Mucosa of gallbladder (tissue), 1 donor: ENCODE data around the gene PSMD6. TPM values are rescaled to one million over a fixed set of nuclear protein-coding genes. Genes with fewer than 3 reads are reported as not detected.

ENCODE experiments used
- DNase-seq: peaks from one replicate; pipeline ENCODE4 v3.0.0-alpha.2; 2020; ENCODE audit warnings: low spot score
- total RNA-seq: library from RNA; stranded (reverse); gene quantifications from one replicate; pipeline ENCODE4 v1.2.1, GENCODE V29; 2021
- donor health status: DM: no; HTN: no; CAD: no.

The PSMD6 gene
- total RNA-seq, 1 donor from 2014 or later: 53.5 TPM

DNA sequence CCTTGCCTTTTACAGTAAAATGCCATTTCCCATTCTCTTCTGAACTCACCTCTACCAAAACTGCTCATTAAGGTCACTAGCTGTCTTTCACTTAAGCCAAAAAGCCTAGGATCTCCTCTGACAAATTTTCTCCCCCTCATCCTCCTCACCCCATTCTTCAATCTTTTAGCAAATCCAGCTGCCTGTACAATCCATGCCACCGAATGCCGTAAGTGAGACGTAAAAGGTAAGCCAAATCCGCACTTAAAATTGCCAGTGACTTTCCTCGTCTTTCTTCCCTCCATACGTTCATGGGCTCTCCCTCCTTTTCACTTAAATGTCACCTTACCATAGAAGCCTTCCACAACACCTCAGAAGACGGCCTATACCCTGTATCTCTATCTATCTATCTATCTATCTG lies 13.8 kb downstream of the PSMD6 start:
- DNase-seq: no peak

DNA sequence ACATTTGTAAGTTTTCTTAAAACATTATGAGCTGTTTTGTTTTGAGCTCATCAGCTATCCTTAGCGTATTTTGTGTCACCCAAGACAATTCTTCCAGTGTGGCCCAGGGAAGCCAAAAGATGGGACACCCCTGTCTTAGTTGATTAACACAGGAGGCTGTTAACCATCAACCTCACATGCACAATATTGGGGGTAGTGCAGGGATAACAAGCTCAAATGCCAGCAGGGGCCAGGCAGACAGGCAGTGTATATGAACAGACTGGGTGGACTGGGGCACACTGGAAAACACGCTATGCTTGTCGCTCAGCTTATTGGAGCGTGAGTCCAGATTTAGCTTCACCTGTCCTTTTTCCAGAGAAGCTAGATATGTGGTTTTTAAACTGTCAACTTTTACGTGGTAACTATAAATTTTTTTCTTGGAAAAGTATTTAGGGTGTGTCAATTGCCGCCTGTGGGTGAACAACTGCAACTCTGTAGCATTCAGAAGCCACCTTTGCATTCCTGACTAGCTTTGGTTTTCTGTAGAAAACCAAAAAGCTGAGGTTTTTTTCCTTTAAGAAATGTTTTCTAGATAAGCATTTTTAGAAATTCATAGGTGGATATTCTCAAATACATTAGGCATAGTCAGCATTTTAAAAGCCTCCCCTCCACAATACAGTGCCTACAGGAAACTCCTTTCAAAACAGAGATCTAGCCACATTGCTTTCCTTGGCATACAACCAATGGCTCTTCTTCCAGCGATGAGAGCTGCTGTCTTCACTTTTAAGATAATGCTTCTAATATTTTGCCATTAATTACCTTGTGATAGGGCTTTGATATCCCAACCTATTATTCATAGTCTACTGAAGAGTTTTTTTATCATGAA lies 14.6 kb downstream of the PSMD6 start:
- DNase-seq: no peak

DNA sequence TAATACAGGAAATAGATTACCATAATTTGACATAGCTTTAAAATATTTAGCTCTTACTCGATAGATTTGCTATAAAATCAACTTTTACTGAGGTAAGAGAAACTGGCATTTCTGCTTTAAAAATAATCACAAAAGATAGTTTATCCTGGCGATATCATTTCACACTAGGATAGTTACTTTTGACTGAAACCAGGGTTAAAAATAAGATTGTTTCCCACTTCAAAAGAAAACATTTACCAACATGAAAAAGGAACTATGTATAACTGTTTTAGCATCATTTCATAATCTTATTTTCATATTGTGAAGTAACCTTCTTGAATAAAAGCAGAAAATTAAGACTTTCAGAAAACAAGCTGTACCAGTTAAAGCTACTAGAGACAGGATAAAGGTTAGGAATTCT lies 15.3 kb downstream of the PSMD6 start:
- DNase-seq: no peak

DNA sequence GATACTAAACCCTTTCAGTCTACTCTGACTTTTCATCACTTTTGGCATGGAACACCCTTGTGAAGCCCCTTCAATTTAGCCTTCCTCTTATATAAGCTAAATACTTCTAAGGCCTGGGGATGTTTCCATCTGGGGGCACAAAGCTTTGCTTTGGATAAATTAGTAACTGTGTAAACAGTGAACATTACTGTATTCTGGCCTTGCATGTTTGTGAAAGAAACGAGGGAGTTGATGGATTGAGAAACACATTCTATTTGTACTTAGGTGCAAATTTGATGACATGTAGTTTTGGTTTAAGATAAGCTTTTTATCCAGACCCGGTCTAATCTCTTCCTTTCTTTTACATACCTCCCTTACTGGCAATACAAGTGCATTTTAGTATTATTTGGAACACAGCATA lies 19.7 kb downstream of the PSMD6 start:
- DNase-seq: no peak

DNA sequence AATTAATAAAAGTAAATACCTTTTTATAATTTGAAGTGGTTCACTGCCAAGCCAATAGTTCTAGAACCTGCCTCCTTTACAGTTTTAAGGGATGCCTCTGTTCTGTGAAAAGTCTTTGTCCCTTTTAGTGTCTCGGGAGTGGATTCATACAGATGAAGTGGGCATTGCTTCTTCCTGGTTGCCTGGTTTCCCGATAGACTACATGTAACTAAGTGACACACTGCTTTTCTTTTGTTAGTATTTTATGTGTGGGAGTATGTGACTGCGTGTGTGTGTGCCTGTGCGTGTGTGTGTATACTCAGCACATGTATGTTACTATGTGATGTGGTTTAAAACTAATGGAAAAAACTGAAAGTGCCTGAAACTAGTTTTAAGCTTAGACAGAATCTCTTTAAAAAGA lies 21.1 kb downstream of the PSMD6 start:
- DNase-seq: no peak

DNA sequence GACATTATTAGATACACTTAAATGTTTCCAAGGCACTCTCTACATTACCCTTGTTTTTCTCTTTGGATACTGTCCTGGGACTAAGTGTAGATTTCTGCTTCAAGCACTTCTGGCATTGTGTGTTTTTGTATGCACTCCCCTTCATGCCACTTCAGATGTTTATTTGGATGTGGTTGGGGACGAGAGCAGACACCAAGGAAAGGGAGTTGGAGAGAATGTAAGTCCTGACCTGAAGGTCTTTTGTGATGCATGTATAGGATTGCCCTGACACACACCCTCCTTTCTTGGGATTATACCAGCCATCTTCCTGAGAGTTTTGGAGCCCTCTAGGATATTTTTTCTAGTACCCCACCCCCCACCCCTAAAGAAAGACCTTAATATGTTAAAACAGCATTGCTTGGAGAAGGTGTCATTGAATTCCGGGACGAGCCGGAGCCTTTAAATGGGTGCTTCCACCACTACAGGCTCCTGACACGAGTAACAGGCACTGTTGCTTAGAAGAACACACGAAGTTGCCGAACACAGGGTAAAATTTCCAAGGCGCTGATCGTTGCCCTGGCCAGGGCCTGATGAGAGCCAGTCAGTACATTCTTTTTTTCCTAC lies 22.7 kb downstream of the PSMD6 start:
- DNase-seq: no peak

DNA sequence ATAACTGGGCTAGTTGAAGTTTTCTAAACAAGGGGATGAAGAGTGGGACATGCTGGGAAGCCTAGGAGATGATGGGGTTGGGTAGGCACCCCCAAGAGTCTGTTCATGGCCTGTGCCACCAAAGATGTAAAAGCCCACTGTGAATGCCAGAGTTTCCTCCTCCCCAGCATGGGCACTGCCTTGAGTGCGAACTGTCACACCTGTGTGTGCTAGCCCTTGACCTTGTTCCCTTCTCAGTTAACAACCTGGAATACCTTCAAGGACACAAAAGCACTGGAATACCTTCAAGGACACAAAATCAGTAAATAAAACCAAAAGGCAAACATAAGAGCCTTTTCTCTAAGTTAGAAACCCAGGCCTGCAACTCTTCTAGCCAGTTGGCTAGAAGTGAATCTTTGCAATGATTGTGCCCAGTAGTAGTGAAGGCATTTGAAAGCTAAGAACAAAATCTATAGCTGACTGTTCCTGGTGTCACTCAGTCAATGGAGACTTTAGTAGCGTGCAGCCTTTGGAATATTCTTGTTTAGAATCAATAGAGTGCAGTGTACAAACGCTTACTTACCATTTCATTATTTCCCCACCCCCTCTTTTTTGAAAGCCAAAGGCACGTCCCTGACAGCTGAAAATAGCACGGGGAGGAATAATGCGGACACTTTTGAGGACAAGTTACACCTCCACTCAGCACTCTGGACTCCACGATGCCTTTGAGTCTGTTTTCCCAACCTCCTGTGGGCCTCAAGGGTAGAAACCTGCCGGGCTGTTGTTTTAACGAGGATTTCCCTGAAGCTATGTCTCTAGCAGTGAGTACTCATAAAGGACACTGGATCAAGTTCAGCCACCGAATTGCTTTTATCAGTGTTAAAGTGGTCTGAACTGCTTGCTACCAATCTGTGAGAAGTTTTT lies 24.2 kb downstream of the PSMD6 start:
- no peak for DNase-seq

DNA sequence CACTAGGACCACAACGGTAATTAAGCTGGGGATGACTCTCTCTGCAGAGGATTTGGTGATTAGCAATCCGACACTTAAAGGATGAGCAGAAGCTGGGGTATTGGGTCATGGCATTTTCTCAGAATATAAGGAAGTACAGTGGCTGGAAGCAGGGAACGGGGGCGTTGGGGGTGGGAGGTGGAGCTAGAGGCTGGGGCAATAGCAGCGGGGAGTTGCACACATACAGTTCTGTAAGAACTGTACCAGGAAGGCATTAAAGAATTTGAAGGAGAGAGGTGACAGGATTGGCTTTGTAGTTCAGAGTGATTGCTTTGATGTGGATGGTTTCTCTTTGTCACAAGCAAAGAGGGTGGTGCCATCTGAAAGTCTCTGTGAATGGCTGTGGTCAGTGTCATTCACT lies 28.2 kb downstream of the PSMD6 start:
- DNase-seq: no peak

DNA sequence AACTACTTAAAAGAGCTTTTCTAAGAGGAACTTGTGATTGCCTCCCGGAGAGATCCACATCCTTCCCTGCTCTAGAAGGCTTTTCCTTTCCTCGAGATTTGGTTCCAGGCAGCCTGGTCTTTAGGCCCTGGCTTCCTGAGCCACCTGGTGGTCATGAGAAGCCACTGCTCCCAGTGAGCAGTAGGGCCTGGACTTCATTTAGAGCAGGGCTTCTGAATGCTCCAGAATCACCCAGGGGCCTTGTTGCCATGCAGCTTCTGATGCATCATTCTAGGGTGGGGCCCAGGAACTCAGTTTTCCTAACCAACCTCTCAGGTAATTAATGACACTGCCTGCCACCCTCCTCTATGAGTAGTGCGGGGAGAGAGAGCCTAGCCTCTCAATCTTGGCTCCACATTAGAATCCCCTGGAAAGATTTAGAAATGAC lies 29.6 kb downstream of the PSMD6 start:
- DNase-seq: peak; percentile 68

DNA sequence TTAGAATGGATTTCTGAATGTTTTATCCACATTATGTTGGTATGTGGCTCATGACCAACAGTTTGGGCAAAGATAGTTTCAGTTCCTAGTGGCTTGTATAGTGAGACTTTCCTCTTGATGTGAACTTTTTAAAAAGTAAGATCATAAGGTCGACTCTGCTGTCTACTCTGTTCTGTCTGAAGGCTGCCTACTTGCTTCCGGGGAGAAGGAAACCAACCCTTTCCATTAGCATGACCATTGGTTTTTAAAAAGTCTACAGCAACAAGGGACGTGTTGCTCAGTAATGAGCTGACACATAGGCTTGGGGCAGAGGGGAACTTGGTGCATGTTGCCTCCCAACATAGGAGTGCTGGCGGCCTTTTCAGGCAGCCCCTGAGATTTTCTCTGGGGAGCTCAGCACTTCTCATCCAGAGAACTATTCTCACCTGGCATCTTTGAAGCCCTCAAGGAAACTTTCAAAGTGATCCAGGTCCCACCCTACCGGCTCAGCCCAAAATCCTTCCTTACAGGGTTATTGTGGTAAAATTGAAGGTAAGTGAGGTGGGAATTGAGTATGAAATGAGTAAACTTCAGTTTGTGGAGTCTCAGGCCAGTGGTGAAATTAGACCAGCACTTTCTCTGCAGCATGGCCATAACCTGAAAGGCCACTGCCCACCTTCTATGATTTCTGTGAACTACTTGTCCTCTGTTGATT lies 30.6 kb downstream of the PSMD6 start:
- no peak for DNase-seq

DNA sequence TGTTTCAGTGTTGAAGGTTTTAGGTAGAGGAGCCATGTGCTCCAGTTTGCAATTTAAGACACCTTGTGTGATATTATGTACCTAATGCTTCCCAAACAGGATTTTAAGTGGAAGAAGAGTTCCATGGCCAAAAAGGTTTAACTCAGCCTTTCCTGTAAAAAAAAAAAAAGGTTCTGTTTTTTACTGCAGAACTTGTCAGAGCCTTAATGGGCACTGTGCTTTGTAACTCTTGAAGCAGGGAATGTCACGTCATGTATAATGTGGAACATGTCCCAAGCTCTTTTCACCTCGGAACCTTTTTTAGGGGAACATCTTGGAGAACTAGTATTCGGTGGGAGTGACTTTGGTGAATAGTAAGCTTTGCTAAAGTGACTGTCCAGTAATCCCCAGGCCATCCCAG lies 31.6 kb downstream of the PSMD6 start:
- no peak for DNase-seq

DNA sequence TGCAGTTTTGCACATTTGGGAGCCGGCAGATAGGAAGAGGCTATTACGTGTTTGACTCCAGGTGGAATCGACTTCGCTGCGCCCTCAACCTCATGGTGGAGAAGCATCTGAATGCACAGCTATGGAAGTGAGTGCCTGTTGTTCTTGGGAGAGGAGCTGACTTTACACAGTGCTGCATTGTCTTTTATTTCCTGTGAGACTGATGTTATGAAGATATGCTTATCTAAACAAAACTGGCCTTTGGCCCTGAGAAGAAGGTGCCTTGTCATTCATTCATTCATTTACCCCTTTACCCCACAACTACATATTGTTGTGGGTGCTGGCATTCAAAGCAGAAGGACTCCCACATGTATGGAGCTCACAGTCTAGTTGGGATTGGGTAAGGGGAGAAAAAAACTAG lies 32.6 kb downstream of the PSMD6 start:
- no peak for DNase-seq

DNA sequence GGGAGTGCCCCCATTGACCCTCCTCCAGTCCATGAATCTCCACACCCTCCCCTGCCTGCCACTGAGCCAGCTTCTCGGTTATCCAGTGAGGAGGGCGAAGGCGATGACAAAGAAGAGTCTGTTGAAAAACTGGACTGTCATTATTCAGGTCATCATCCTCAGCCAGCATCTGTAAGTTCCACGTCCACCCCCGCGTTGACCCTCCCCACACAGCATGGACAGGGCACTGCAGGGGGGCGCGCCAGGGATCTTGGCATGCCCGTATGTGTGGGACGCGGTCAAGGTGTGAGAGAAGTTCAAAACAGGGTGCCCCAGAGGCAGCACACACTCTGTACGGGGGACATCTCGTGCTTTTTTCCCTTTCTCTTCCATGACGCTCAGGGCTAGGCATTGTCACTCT lies 33.1 kb downstream of the PSMD6 start:
- no peak for DNase-seq

DNA sequence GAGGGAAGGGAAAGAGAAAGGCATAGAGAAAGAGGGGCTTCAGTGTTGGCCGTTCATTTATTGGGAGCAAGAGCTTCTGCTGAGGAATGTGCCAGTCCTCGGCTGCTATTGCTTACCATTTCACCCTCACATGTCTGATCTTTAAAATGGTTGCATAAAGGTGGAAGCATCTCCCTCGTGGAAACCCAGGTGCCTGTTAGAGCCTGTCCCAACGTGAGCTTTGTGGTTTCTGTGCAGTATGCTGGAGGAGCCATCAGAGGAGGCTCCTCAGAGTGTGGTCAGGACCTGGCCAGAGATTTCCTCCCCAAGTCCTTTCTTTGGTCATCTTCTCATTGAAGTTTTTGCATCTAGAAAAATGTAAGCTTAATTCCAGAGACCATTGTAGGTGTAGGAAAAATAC lies 34.4 kb downstream of the PSMD6 start:
- DNase-seq: no peak

DNA sequence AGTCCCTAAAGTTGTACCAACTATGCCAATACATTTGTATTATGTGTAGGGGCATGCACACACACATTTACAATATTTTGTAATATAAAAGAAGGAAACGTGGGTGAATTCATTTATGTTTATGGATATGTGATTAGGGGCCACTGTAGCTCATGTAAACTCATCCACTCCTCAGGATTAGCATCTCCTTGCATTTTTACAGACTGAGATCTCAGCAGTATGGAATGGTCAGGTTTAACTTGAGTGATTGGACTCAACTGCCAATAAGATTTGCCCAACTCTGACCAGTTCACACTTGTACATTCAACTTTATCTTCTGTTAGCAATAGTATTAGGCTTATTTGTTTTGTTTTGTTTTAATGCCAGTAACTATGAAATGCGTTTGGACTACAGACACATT lies 36.5 kb downstream of the PSMD6 start:
- no peak for DNase-seq

DNA sequence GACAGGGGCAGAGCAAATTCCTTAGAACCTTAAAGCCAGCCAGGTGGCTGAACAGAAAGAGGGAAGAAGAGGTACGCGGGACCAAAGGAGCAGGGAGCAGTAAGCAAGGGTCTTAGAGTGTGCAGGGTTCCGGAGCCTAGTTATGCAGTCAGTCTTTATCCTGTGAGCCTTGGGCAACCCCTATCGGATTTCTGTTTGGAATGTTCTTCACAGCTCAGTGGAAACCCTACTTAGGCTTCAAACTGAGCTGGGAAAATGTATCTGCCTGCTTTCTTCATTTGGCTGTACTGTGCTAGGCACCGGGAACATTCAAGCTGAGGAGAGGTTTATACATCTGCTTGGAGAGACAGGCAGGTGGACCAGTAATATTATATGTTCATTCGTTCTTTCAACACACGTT lies 37.1 kb downstream of the PSMD6 start:
- no peak for DNase-seq

DNA sequence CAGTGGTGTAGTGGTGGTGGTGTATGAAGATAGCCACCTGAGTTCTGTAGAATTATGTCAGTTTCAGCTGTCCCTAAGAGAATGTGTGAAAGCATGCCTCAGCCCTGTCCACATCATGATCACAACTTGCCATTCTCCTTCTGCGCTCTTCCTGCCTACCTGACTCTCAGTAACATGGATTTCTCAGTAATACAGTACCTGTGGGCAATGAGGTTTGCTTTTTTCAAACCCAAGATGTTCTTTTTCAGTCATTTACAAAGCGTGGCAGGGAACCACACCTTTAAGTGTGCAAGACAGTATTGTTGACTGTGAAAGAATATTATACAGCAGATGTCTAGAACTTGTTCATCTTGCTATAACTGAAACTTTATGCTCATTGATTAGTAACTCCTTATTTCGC lies 38.9 kb downstream of the PSMD6 start:
- no peak for DNase-seq

DNA sequence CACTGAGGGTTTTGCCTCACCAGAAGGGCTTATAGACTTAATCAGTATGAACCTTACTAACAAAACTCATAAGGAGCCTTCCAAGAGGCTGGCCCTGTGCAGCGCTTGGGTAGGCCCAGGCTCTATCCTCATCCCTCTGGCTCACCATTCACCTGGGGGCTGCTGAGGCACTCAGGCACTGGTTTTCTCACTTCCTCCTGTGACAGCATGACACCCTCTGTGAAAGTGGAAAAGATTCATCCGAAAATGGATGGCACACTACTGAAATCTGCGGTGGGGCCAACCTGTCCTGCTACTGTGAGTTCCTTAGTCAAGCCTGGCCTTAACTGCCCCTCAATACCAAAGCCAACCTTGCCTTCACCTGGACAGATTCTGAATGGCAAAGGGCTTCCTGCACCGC lies 41.3 kb downstream of the PSMD6 start:
- no peak for DNase-seq

DNA sequence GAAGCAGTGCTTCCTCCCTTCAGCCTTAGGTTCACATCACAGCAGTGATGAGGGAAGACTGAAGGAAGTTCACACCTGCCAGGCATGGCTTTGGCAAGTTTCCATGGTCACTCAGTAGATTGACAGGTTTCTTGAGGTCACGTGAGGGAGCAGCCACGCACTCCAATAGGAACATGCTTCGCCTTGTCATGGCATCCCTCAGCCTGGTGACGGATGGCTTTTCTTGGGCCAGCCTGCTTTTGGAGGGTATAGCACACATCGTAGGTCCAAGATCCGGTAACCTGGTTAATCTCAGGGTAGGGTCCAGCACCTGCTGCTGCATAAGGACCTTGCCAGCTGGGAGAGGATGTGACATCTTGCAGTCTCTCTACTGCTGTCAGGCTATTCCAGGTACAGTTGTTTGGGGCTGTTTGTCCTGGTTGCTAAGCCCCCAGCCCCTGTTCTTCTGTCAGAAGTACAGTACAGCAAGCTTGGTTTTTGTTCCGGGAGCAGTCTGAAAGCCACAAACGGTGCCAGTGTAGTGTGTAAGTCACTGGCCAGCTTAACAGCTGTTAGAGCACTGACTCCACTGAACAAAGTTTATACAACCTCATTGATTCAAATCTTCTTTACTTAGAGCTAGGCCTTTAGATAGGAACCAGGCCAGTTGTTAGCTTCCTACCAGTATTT lies 42.3 kb downstream of the PSMD6 start:
- no peak for DNase-seq

DNA sequence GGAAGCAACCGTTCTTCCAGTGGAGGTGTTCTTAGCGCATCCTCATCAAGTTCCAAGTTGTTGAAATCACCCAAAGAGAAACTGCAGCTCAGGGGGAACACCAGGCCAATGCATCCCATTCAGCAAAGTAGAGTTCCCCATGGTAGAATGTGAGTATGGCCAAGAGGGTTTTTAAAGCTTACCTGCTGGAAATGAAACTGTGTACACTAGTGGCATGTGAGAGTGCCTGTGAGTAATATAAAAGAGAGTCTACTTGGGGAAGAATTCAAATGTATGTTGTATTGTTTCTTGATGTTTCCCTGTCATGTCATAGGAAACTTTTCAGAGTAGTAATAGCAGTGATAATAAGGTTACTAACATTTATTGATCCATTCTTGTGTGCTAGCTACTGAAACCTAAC lies 43.3 kb downstream of the PSMD6 start:
- DNase-seq: no peak

DNA sequence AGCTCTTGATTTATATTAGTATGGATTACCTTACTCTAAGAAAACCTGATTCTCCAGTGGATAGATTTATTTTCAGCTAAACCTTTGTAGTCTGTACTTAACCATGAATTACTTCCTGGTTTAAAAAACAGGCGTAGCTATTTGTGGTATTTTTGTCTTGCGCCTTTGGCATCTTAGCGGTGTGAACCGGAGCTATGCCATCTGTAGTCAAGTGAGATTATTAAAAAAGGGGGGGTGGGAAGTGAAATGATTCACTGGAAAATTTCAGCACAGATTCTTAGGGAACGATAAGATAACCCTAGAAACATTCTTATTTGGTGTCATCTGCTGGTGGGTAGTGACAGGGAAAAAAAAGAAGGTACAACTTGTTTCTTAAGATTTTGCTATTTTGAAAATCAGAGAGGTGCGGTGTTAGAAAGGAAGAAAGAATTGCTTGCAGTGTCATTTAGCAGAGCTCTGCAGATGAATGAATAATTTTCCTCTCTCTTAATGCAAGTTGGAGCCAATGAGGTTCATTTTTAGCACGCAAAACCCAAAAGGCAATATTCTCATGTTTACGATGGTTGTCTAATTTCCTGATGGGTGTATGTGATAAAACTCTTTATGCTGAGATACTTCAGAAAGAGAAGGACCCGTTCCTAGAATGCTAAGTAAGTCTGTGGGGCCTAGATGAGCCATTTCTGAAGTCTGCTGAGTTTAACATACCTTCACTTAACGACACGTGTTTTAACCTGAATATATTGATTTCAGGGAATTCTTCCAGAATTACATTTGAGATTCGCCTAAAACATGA lies 44.0 kb downstream of the PSMD6 start:
- DNase-seq: no peak
